DND-41 (cell line): ENCODE results near the gene F8A1.
"Not testable (repeated sequence)": the region's sequence is repeated elsewhere in the genome, so short reads cannot be mapped to it uniquely, and the experiment has no call there.

Source experiments
- ATAC-seq: fragments of 200-7000 bp; cut with Tn5 transposase; 3 replicates; pipeline ENCODE4 v1.9.1; 2021; ENCODE audit warnings: low read depth; ENCODE audit not compliant: insufficient read depth
- DNase-seq: peaks from one replicate; pipeline ENCODE4 v3.0.0-alpha.2; 2020
- H2AFZ ChIP-seq: 2 replicates; pipeline ENCODE4 v1.6.0; 2012; ENCODE audit warnings: low read depth, low read length
- H3K27ac ChIP-seq: 2 replicates; pipeline ENCODE4 v1.5.1; 2012; ENCODE audit warnings: low read length, inconsistent platforms
- H3K27me3 ChIP-seq: fragments of 200-600 bp; sonication (generic); 2 replicates; pipeline ENCODE4 v1.6.0; 2012; ENCODE audit warnings: low read length, mild to moderate bottlenecking, inconsistent platforms; ENCODE audit not compliant: insufficient read depth, poor library complexity
- H3K36me3 ChIP-seq: 2 replicates; pipeline ENCODE4 v1.5.1; 2012; ENCODE audit warnings: low read length, inconsistent platforms; ENCODE audit not compliant: insufficient read depth
- H3K4me1 ChIP-seq: 2 replicates; pipeline ENCODE4 v1.5.1; 2012; ENCODE audit warnings: mild to moderate bottlenecking, low read length; ENCODE audit not compliant: insufficient read depth
- H3K4me2 ChIP-seq: 2 replicates; pipeline ENCODE4 v1.6.0; 2012; ENCODE audit warnings: mild to moderate bottlenecking, moderate library complexity, low read length, inconsistent platforms; ENCODE audit not compliant: insufficient read depth
- H3K4me3 ChIP-seq, 2 experiments: fragments of 200-600 bp in 1 of 2; shearing (Covaris generic) in 1 of 2; 2 replicates each; pipeline ENCODE4 v1.5.1; 2012 to 2016; ENCODE audit warnings: inconsistent platforms in 2 of 2, low read length in 2 of 2, mild to moderate bottlenecking in 2 of 2, low read depth in 1 of 2, moderate library complexity in 1 of 2
- H3K79me2 ChIP-seq: 2 replicates; pipeline ENCODE4 v1.6.0; 2012; ENCODE audit warnings: low read length, inconsistent platforms; ENCODE audit not compliant: insufficient read depth
- H3K9ac ChIP-seq: 2 replicates; pipeline ENCODE4 v1.6.0; 2012; ENCODE audit warnings: low read depth, mild to moderate bottlenecking, inconsistent platforms, low read length, moderate library complexity
- H3K9me3 ChIP-seq: 2 replicates; pipeline ENCODE4 v1.5.1; 2012; ENCODE audit warnings: low read length, moderate library complexity, mild to moderate bottlenecking, inconsistent platforms; ENCODE audit not compliant: insufficient read depth, severe bottlenecking
- H4K20me1 ChIP-seq: 2 replicates; pipeline ENCODE4 v1.6.0; 2012; ENCODE audit warnings: low read length; ENCODE audit not compliant: insufficient read depth
- CTCF ChIP-seq: IDR thresholded peaks from 2 replicates; pipeline ENCODE4 v1.5.1; 2012; ENCODE audit warnings: borderline replicate concordance, low read length, moderate library complexity, mild to moderate bottlenecking; ENCODE audit not compliant: poor library complexity, severe bottlenecking; ENCODE audit errors: extremely low read depth
- EZH2 ChIP-seq: IDR thresholded peaks from 3 replicates; pipeline ENCODE4 v1.6.1; 2012; ENCODE audit warnings: borderline replicate concordance, low read depth, mild to moderate bottlenecking, moderate library complexity, low read length, inconsistent platforms; ENCODE audit not compliant: severe bottlenecking

The F8A1 gene

GRCh38 chrX:154873329-154873728, 12.8 kb upstream of the F8A1 start:
- ATAC-seq (no peak), DNase-seq (no peak)
- Histone ChIP-seq H2AFZ (no peak overlapping the region), H3K9ac (no peak overlapping the region), H3K36me3 (no peaks in the 10 kb centered on the region), H3K4me3 (no peak overlapping the region), H3K27ac (no peak overlapping the region), H4K20me1 (no peaks in the 10 kb centered on the region), H3K79me2 (no peaks in the 10 kb centered on the region), H3K9me3 (no peaks in the 10 kb centered on the region), H3K4me2 (no peak overlapping the region), H3K4me1 (no peaks in the 10 kb centered on the region), H3K27me3 (no peaks in the 10 kb centered on the region)
- no peak for TF ChIP-seq CTCF
- no peak for TF ChIP-seq EZH2

- not testable (repeated sequence) for H3K27me3 ChIP-seq, H3K4me3 ChIP-seq, H2AFZ ChIP-seq, H3K9ac ChIP-seq, H3K79me2 ChIP-seq, DNase-seq, H3K4me1 ChIP-seq, H3K36me3 ChIP-seq, H3K9me3 ChIP-seq, H4K20me1 ChIP-seq, H3K4me2 ChIP-seq, H3K27ac ChIP-seq, ATAC-seq
Measured at GRCh38 chrX:154884069-154884468, 2.1 kb upstream of the F8A1 start.

DNA sequence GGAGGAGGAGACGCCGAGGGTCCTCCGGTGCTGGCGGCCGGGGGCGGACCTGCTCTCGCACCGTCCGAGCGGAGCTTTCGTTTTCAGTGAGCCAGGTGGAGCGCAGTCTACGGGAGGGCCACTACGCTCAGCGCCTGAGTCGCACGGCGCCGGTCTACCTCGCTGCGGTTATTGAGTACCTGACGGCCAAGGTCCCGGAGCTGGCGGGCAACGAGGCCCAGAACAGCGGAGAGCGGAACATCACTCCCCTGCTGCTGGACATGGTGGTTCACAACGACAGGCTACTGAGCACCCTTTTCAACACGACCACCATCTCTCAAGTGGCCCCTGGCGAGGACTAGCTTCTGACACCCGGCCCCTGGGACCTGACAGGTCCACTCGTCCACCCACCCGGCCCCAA, 1.1 kb upstream of the F8A1 start:
- H3K4me3 ChIP-seq, H3K9ac ChIP-seq, H3K4me2 ChIP-seq, H3K27me3 ChIP-seq, H3K36me3 ChIP-seq, H3K9me3 ChIP-seq, DNase-seq, H2AFZ ChIP-seq, H3K79me2 ChIP-seq, ATAC-seq, H4K20me1 ChIP-seq, H3K27ac ChIP-seq, H3K4me1 ChIP-seq: not testable (repeated sequence)

GRCh38 chrX:154885549-154885948, 606 bp upstream of the F8A1 start:
- H2AFZ ChIP-seq, H3K27me3 ChIP-seq, H3K4me1 ChIP-seq, H3K4me3 ChIP-seq, H3K36me3 ChIP-seq, H3K79me2 ChIP-seq, H3K27ac ChIP-seq, H4K20me1 ChIP-seq, H3K9ac ChIP-seq, H3K9me3 ChIP-seq: not testable (repeated sequence)
- peak overlapping the region; percentile 41; the same call in 1 of the 2 replicates for H3K4me2 ChIP-seq
- peak; percentile 52 for DNase-seq
- ATAC-seq: peak; percentile 53

- DNase-seq, H3K9me3 ChIP-seq, H3K36me3 ChIP-seq, H3K4me1 ChIP-seq, H4K20me1 ChIP-seq, H3K4me2 ChIP-seq, H3K4me3 ChIP-seq, H3K9ac ChIP-seq, H3K27ac ChIP-seq, H3K27me3 ChIP-seq, H3K79me2 ChIP-seq, H2AFZ ChIP-seq: not testable (repeated sequence)
- ATAC-seq: peak; percentile 42
Measured at GRCh38 chrX:154886789-154887221, 650 bp downstream of the F8A1 start.
